Measurements from ENCODE around the gene TCERG1L.
A peak's percentile ranks its signal among the peaks of the same experiment; 100 is the strongest.

The TCERG1L gene

DNA sequence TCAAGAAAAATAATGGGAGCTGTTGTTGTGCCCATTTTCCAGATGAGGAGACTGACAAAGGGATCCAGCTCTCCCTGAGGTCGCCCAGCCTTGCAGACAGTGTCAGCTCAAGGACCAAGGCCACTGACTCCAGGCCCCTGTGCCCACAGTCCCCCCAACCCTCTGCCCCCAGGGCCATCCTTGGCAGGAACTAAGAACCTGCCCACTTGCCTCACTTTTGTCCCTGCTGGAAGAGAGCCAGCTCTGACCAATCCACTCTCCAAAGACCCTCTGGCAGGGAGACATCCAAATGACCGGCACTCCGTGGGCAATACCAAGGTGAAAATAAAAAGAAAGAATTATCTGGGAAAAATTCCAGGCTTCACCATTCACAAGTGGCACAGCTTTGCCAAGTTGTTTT, 101.3 kb downstream of the TCERG1L start:
- Histone ChIP-seq H3K9me3 (no peaks in the 10 kb centered on the region), H3K27me3 (no peaks in the 10 kb centered on the region), H3K36me3 (no peaks in the 10 kb centered on the region), H3K4me1 (no peaks in the 10 kb centered on the region), H3K27ac (no peak overlapping the region), H3K4me3 (no peak overlapping the region)
- intact Hi-C loops (cut with DNase I; ENCODE audit: low total_unique reads) = no loop called here
- peak in 1 of 2 donors; percentile 34 for DNase-seq
- no peak for TF ChIP-seq CTCF (IDR thresholded peaks at IDR 0.05)

DNA sequence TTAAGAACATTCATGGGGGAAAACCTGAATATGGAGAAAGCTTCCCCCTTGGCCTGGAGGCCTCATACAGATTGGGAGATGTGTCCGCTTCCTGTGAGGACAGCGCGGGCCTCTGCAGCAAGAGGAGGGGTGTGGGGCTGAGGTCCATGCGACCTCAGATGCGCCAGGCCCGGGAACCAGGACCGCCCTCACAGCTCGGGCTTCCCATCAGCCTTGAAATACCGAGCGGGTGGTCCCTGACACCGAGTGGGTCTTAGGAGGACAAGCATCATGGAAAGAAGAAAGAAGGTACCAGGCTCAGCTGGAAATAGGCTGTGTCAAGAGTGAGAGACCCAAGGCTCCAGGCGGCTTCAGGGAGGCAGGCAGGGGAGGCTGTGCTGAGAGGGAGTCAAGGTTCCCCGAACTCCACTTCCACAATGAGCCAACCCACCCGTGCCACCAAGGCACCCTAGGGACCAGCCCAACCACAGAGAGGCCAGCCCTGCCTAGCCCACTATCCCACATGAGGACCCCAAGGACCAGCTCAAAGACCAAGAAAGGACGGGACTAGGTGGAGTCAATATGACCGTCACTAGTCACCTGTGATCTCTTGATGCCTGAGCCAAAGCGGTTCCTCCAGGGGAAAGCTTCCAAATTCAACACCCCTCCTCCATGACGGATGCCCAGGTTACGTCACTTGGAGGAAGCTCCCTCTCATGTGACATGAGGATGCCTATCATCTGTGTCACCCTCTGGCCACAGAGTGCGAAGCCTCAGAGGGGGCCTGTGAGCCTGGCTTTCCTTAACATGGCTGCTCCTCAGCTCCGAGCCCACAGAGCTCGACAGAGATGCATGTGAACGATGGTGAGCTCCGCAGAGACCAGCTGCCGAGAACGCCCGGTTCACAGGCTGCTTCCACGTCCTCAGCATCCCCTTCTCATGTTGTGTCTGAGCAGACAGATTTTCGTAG, 103.7 kb downstream of the TCERG1L start:
- no peaks in the 10 kb centered on the region for H3K27me3 ChIP-seq
- no peaks in the 10 kb centered on the region for H3K4me1 ChIP-seq
- H3K36me3 ChIP-seq = no peaks in the 10 kb centered on the region
- TF ChIP-seq CTCF (IDR thresholded peaks at IDR 0.05) = no peak
- intact Hi-C loops (cut with DNase I; ENCODE audit: low total_unique reads) = no loop called here
- H3K27ac ChIP-seq = no peak overlapping the region
- DNase-seq = peak in 1 of 2 donors; percentile 56
- H3K9me3 ChIP-seq = no peaks in the 10 kb centered on the region
- H3K4me3 ChIP-seq = no peak overlapping the region

- Histone ChIP-seq H3K4me1 (no peaks in the 10 kb centered on the region), H3K9me3 (no peaks in the 10 kb centered on the region), H3K4me3 (no peak overlapping the region), H3K36me3 (no peaks in the 10 kb centered on the region), H3K27me3 (no peaks in the 10 kb centered on the region), H3K27ac (no peak overlapping the region)
- intact Hi-C loops (cut with DNase I; ENCODE audit: low total_unique reads) = no loop called here
- TF ChIP-seq CTCF (IDR thresholded peaks at IDR 0.05) = no peak
- peak in 1 of 2 donors; percentile 49 for DNase-seq
These were observed 104.3 kb downstream of the TCERG1L start for GRCh38 chr10:131207176-131207575.

GRCh38 chr10:131206111-131206995, 105.2 kb downstream of the TCERG1L start:
- Histone ChIP-seq H3K4me3 (no peak overlapping the region), H3K9me3 (no peaks in the 10 kb centered on the region), H3K27ac (no peak overlapping the region), H3K36me3 (no peaks in the 10 kb centered on the region), H3K27me3 (no peaks in the 10 kb centered on the region), H3K4me1 (no peaks in the 10 kb centered on the region)
- intact Hi-C loops (cut with DNase I; ENCODE audit: low total_unique reads) = no loop called here
- TF ChIP-seq CTCF (IDR thresholded peaks at IDR 0.05) = no peak
- peak in 1 of 2 donors; percentile 51 for DNase-seq

DNA sequence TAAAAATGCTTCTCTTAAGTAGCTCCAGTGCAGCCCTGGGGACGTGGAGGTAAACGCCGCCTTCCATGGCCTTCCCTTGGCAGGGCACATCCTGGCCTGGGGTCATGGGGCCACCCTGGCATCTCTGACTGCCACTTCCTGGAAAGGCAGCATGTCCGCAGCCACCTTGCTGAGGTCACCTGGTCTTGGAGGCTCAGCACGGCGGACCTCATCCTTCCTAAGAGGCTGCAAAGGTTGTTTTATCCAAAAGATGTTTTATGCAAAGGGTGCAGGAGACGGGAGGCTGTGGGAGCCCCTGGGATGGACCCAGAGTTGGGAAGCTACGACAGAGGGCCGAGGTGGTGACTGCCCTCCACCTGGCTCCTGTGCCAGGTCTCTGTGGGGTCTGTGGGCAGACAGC, 106.0 kb downstream of the TCERG1L start:
- Histone ChIP-seq H3K4me3 (no peak overlapping the region), H3K9me3 (no peaks in the 10 kb centered on the region), H3K27ac (no peak overlapping the region), H3K36me3 (no peaks in the 10 kb centered on the region), H3K4me1 (no peaks in the 10 kb centered on the region), H3K27me3 (no peaks in the 10 kb centered on the region)
- intact Hi-C loops (cut with DNase I; ENCODE audit: low total_unique reads) = no loop called here
- TF ChIP-seq CTCF (IDR thresholded peaks at IDR 0.05) = no peak
- DNase-seq = peak in 1 of 2 donors; percentile 42
